HK-2 (cell line): ENCODE measurements around the gene HRNR.
"Not testable (repeated sequence)": the region's sequence is repeated elsewhere in the genome, so short reads cannot be mapped to it uniquely, and the experiment has no call there.

ENCODE experiments used
- DNase-seq: peaks from one replicate; pipeline ENCODE4 v3.0.0-alpha.2; 2018; ENCODE audit not compliant: unreplicated experiment

HRNR gene

DNA sequence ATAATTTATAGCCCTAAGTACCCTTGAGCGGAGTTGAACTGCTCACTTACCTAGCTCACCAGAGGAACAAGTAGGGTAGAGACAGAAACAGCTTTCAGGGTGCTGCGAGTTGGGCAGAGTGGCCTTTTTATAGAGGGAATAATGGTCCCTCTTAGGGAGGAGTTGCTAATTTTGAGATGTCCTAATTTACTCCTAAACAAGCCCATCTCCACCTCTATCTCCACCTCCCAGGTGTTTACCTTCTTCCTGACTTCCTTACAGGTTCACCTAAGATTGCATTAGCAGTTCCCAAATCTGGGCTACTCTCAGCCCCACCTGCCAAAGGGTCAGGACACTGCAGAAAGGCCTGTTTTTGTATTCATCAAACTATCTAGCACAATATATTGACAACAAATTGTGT lies at the start of gene HRNR:
HRNR (minus strand) TSS at position 101 of the 400 bp plus-strand sequence. CDS start 940 bp downstream, outside the sequence.
- no peak for DNase-seq

DNA sequence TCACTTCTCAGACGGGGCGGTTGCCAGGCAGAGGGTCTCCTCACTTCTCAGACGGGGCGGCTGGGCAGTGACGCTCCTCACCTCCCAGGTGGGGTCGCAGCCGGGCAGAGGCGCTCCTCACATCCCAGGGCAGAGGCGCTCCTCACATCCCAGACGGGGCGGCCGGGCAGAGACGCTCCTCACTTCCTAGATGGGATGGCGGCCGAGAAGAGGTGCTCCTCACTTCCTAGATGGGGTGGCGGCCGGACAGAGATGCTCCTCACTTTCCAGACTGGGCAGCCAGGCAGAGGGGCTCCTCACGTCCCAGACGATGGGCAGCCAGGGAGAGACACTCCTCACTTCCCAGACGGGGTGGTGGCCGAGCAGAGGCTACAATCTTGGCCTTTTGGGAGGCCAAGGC lies 32.4 kb upstream of the HRNR start:
- DNase-seq = not testable (repeated sequence)

DNA sequence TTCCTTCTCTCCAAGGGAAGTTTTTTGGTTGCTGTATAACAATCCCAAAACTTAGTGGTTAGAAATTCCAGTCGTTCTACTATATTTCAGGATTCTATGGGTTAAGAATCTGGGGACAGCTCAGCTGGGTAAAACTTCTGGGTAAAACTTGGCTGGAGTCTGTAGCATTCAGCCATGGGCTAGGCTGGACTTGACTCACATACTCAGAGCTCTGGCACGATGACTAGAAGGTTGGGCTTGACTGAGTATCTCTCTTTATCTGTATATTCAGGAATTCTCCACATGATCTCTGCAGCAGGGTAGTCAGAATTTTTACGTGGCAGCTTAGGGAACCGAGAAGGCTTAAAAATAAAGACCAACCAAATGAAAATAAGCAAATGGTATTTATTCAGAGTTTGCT lies 28.2 kb upstream of the HRNR start:
- no peak for DNase-seq

DNA sequence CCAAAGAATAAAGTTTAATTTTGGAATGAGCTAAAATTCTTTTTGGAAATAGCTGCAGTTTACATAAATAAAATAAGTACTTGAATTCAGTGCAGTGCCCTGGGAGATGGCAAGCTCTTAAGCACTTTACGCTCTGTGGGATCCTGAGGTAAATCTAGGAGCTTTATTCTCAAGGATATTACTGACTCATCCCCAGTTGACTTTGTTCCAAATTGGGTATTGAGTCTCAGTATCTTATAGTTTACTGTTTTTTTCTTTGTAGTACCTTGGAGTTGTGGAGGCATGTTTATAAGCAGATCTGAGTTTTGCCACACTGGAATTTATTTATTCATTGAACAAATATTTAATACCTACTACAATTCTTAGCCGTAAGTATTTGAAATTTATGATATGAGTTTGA lies 27.4 kb upstream of the HRNR start:
- no peak for DNase-seq

DNA sequence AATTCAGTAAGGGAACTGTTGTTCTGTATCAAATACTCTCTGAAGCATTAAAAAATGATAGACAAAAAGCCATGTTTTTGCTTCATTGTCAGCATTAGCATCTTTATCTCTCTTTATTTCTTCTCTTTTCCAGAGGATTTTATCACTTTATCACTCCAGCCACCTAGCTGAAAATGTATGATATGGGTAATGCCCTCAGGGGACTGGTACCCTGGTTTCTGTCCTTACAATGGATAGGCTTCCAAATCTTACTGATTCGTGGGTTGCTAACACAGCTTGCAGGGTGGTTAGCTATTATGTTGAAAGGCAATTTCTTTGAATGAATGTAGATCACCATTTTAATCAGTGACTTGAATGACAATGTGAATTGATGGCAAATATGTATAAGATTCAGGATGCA lies 23.3 kb upstream of the HRNR start:
- no peak for DNase-seq

DNA sequence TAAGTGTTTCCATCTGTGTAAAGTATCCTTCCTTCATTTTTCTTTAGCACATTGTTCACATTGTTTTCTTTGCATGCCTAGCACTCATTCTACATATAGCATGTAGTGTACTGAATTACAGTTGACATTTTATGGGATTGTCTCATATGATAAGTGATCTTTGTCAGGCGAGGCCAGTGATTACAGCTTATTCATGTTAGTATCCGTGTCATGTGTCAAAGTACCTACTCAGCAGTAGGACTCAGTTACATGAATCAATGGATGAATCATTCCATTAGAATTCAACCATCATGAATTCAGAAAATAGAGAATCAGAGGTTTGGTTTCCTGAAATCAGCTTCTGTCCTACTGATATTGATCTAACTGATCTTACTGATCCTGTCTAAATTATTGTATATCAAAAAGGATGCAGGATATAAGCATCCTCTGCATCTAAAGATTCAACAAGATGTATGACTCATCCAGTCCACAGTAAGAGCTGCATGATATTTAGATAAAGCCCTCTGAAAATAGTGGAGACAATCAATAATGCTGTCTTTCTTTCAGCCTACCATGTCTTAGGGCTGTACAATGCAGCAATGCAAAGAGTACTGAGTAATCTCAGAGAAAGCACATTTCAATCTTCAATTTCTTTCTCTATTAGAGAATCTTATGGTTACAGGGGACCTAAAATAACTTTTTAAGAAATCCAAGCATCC lies 20.7 kb upstream of the HRNR start:
- no peak for DNase-seq

DNA sequence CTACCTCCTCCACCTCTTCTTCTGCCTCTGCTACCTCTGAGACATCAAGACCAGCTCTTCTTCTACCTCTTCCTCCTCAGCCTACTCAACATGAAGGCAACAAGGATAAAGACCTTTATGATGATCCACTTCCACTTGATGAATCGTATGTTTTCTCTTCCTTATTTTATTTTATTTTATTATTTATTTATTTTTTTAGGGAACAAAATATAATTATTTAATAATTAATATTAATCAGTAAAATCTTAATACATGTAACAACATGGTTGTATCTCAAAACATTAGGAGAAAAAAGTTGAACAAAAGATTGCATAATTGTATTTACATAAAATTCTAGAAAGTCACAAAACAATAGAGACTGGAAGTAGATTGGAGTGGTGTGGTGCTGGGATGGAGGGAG lies 13.1 kb upstream of the HRNR start:
- no peak for DNase-seq

DNA sequence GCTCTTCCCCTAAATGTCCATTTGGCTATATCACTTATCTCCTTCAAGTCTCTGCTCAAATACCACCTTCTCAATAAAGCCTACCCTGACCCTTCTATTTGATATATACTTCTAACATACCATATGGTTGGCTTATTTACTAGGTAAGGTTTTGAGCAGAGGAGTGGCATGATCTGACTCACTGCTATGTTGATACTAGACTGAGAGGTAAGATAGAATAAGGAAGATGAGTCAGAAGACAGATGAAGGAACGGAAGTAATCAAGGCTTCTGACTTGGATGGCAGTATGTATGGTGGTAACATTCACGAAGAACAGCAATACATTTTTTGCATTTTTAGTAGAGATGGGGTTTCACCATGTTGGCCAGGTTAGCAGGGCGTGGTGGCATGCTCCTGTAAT lies 4.8 kb upstream of the HRNR start:
- no peak for DNase-seq

DNA sequence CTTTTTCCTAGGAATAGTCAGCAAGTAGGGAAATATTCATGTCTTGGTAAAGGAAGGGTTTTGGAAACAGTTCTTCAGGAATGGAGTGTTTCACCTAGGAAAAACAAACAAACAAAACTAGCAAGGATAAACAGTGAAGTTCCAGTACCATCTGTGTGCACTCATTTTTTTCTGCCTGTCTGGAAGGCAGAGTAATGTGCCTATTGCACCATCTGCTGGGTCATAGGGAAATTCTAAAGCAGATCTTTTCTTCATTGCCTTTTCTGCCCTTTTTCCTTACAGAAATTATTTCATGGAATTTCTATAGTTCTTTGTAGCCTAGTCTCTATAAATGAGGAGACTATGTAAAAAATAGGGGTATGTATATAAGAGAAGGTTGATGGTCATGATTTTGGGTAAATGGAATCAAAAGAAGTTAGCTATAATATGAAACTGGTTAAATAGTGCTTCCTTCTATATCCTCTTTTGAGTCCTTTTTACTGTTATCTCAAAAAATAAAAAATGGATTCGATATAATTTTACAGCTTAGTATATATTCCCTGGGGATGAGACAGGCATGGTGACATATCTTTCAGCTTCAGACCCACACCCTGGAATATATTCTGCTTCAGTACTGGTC lies 3.4 kb upstream of the HRNR start:
- no peak for DNase-seq

DNA sequence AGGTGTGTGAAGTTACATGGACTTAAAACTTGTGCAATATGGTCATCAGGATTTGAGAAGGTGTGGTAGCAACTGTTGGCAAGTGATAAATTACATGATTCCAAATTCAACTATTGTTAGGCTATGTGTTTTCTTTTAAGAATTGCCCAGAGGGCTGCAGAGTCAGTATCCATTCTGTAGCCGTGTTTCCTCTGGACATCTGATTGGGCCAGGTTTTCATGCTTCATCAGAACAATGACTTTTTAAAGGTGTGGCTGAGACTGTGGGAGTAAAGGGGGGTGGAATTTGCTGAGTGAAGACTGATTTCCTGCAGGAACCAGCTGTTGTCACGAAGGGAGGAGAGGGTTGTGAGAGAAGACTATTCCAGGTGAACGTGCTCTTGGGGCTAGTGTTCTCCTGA lies 1.7 kb upstream of the HRNR start:
- no peak for DNase-seq

DNA sequence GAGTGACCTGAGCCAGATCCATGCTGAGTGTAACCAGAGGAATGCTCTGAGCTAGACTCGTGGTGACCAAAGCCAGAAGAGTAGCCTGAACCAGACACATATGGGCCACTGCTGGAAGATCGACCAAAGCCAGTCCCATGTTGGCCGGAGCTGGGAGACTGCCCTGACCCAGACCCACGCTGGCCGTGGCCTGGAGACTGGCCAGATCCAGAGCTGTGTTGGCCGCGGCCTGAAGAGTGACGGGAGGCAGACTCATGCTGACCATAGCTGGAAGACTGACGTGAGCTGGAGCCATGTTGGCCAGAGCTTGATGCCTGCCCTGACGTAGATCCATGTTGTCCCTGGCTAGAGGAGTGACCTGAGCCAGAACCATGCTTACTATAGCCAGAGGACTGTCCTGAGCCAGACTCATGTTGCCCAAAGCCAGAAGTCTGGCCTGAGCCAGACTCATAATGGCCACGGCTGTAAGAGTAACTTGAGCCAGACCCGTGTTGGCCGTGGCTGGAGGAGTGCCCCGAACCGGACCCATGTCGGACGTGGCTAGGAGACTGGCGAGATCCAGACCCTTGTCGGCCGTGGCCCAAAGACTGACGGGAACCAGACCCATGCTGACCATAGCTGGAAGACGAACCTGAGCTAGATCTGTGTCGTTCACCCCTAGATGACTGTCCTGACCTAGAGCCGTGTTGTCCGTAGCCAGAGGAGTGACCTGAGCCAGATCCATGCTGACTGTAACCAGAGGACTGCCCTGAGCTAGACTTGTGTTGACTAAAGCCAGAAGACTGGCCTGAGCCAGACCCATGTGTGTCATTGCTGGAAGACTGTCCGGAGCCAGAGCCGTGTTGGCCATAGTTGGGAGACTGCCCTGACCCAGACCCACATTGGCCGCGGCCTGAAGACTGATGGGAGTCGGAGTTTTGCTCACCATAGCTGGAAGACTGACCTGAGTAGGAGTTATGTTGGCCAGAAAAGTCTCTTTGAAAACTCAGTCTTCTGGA lies 3.5 kb downstream of the HRNR start:
- DNase-seq = no peak

DNA sequence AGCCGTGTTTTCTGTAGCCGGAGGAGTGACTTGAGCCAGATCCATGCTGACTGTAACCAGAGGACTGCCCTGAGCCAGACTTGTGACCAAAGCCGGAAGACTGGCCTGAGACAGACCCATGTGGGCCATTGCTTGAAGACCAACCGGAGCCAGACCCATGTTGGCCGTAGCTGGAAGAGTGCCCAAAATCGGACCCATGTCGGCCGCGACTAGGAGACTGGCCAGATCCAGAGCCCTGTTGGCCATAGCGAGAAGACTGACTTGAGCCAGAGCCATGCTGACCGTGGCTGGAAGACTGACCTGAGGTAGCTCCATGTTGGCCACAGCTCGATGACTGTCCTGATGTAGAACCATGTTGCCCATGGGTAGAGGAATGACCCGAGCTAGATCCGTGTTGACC lies 4.6 kb downstream of the HRNR start:
- DNase-seq = not testable (repeated sequence)

DNA sequence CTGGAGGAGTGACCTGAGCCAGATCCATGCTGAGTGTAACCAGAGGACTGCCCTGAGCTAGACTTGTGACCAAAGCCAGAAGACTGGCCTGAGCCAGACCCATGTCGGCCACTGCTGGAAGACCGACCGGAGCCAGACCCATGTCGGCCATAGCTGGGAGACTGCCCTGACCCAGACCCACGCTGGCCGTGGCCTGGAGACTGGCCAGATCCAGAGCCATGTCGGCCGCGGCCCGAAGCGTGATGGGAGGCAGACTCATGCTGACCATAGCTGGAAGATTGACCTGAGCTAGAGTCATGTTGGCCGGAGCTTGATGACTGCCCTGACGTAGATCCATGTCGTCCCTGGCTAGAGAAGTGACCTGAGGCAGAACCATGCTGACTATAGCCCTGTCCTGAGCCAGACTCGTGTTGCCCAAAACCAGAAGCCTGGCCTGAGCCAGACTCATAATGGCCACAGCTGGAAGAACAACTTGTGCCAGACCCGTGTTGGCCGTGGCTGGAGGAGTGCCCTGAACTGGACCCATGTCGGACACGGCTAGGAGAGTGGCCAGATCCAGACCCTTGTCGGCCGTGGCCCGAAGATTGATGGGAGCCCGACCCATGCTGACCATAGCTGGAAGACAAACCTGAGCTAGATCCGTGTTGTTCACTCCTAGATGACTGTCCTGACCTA lies 5.1 kb downstream of the HRNR start:
- DNase-seq = no peak

DNA sequence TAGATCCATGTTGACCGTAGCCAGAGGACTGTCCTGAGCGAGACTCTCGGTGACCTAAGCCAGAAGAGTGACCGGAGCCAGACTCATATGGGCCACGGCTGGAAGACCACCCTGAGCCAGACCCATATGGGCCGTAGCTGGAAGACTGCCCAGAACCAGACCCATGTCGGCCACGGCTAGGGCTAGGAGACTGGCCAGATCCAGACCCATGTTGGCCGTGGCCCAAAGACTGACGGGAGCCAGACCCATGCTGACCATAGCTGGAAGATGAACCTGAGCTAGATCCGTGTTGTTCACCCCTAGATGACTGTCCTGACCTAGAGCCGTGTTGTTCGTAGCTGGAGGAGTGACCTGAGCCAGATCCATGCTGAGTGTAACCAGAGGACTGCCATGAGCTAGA lies 8.4 kb downstream of the HRNR start:
- not testable (repeated sequence) for DNase-seq

DNA sequence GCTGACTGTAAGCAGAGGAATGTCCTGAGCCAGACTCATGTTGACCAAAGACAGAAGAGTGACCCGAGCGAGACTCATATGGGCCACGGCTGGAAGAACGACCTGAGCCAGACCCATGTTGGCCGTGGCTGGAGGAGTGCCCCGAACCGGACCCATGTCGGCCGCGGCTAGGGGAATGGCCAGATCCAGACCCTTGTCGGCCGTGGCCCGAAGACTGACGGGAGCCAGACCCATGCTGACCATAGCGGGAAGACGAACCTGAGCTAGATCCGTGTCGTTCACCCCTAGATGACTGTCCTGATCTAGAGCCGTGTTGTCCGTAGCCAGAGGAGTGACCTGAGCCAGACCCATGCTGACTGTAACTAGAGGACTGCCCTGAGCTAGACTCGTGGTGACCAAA lies 9.1 kb downstream of the HRNR start:
- not testable (repeated sequence) for DNase-seq

DNA sequence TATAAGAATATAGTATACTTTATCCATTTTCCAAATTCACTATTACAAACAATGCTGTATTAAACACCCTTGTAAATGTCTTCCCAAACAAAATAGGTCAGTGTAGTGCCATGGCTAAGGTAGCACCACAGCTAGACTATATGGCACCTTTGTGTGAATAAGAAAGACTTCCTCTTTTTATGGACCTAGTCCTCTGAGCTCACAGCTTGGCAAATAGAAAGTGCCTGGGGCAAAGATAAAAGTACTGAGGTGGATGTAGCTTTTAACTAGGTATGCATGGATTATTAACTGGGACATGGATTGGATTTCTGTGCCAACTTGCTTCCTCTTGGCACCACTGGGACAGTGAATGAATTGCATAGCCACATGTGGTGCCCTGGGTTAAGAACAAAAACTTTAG lies 25.0 kb downstream of the HRNR start:
- no peak for DNase-seq

DNA sequence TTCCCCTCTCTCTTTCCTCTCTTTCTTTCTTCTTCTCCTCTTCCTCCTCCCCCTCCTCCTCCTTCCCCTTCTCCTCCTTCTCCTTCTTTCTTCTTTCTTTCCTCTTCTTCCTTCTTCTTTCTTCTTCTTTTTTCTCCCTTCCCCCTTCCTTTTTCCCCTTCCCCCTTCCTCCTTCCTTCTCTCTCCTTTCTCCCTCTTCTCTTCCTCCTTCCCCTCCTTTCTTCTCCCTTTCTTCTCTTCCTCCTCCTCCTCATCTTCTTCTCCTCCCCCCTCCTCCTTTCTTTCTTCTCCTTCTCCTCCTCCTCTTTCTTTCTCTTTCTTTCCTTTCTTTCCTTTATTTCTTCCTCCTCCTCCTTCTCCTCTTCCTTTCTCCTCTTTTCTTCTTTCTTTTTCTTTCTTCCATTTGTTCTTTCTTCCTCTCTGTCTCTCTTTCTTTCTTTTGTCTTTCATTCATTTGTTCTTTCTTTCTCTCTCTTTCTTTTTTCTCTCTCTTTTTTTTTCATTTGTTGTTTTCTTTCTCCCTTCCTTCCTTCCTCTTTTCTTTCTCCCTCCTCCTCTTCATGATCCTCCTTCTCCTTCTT lies 26.5 kb downstream of the HRNR start:
- DNase-seq = no peak

DNA sequence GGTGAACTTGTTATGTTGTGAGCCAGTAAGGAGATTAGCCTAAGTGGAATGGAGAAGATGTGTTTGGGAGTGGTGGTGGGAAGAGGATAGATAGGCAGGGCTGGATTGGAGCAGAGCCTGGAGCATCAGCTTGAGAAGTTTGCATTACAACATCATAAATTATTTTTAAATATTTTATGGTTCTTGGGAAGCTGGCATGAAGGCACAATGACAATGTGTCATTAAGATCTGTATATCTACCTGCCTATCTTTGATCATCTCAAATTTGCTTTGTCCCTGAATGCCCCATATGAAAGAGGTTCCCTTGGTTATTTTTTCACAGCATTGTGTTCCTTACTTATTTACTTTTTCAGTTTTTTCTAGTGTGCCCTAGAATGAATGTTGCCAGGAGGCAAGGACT lies 32.3 kb downstream of the HRNR start:
- DNase-seq = no peak

DNA sequence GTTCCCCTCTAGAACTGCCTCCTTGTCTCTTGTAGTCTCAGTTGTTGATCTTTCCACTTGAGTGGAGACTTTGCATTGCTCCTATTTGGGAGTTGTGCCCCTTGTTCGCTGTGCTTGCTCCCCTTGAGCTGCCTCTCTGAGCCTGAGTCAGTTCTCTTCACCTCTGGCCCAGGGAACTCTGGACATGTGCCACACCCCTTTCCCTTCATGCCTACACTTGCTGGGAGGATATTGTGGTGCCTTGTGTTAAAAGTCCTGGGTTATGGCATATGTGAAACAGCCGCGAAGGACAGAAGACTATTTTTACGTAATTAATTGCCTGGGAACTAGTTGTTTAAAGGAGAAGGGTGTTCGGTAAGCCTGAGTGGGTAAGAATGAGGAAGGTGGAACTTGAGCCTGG lies 32.7 kb downstream of the HRNR start:
- no peak for DNase-seq

DNA sequence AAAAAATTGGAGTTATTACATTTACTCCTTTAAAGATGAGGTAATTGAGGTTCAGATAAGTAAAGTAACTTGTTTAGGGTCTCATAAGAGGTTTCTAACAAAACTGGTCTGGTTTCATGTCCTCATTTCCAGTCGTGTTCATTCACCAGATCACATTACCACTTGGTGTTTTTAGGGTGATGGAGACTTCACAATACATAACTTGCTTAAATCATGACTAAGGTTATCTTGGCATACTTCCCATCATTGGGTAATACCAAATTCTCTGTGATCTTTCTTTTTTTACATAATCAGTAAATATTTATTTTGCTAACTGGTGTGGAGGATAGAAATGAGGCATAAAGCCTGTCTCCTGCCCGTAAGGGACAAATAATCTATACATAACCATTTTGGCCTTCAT lies 33.4 kb downstream of the HRNR start:
- DNase-seq = no peak

DNA sequence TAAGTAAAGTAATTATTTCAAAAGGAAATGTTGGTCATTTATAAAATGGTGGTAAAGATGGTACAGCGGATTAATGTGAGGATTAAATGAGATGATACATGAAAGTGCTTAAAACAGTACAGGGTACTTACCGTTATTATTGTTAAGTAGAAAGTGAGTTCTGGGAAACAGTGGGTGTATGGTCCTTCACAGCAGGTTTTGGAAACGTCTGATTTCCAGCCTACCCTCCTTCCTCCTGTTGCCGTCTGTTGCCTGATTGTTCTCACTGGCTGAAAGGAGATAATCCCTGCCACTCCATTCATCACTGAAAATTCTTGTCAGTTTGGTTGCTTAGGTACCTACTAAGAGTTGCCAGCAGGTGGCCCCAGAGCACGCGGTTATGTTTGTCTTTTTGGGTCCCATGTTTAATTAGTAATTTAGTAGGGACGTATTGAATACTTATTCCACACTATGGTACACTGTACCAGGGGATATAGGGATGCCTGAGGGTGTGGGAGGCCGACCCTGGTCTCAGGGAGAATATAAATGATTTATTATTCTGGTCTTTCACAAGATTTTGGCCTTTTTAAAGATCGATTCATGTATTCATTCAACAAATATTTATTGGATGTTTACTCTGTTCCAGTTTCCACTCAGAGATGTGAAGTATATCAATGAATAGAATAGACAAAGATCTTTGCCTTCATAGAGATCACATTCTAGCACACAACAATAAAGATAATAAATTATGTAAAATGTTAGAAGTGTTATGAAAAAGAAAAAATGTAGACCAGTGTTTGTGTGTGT lies 34.1 kb downstream of the HRNR start:
- peak; percentile 48 for DNase-seq
